HG03159 (cell line): Measurements from ENCODE around the gene MAPK8IP1.
"Not testable (repeated sequence)": the region's sequence is repeated elsewhere in the genome, so short reads cannot be mapped to it uniquely, and the experiment has no call there.

Experiments
- ATAC-seq: cut with Tn5 transposase; IDR thresholded peaks from one replicate; pipeline ENCODE4 v1.9.1; 2021; ENCODE audit warnings: mild to moderate bottlenecking, moderate library complexity; ENCODE audit not compliant: unreplicated experiment

MAPK8IP1 gene

GRCh38 chr11:45885274-45885920, at the start of gene MAPK8IP1:
Gene MAPK8IP1 (plus strand): TSS chr11:45885651. CDS start chr11:45885821, 170 bp downstream.
- ATAC-seq = peak; percentile 70

GRCh38 chr11:45839204-45839603, 46.2 kb upstream of the MAPK8IP1 start:
- ATAC-seq = no peak

DNA sequence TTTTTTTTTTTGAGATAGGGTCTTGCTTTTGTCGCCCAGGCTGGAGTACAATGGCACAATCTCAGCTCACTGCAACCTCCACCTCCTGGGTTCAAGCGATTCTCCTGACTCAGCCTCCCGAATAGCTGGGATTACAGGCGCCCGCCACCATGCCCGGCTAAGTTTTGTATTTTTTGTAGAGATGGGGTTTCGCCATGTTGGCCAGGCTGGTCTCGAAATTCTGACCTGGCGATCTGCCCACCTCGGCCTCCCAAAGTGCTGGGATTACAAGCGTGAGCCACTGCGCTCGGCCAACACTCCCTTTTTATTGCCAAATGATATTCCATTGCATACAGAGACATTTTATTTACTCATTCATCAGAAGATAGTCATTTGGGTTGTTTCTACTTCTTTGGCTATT, 45.2 kb upstream of the MAPK8IP1 start:
- not testable (repeated sequence) for ATAC-seq

GRCh38 chr11:45843158-45843924, 42.1 kb upstream of the MAPK8IP1 start:
- no peak for ATAC-seq

- no peak for ATAC-seq
Measured at GRCh38 chr11:45844822-45845578, 40.5 kb upstream of the MAPK8IP1 start.

DNA sequence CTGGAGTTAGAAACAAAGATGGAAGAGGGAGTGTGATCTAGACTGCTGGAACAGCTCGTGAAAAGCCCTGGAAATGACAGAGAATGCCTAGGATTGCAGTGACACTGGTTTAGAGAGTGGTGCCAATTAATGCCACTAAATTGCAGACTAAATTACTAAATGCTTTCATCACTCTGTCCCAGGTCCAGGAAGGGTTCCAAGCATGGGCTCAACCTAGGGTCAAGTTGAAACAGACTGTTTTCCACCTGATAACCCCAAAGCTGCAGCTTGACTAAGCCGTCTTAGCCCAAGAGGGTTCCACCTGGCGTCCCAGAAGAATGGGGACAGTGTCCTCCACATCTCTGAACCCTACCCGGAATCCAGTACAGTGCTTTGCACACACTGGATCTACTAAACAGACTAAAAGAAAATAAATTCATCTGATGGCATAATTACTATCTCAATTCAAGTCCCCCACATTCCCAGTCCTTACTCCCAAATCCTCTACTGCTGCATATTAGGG, 39.2 kb upstream of the MAPK8IP1 start:
- ATAC-seq = no peak

DNA sequence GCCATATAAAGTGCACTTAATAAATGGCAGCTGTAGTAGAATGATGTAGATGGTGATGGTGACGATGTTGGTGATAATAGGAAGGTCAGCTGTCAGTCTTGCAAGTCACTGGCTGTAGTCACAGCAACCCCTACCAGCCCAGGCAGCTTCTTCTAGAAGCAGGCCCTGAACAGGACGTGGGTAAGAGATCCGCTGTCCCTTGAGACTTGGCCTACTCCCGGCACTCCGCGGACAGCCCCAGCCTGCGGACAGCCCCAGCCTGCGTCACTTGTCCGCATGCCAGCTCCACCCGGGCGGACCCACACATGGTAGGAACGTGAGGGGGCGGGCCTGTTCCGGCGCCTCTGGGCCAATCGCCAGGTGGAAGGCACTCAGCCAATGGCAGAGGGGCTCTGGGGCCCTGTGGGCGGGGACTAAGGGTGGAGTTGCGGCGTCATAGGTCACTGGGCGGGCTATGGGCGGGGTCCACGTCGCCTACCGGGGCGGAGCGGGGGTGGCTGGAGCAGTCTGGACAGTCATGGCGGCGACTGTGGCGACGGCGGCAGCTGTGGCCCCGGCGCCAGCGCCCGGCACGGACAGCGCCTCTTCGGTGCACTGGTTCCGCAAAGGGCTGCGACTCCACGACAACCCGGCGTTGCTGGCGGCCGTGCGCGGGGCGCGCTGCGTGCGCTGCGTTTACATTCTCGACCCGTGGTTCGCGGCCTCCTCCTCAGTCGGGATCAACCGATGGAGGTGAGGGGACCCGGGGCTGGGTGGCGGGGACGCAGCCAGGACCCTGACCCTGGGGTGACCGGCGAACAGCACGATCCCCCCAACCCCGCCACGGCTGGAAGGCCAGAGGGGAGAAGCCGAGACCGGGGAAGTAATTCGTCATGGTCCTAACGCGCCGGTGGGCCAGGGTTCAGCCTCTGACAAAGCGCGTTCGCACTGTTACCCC, 38.2 kb upstream of the MAPK8IP1 start, which contains the start of gene CRY2:
TSS of gene CRY2 (plus strand) at position 502 of the 937 bp plus-strand sequence. CDS start at position 518, 16 bp downstream.
- ATAC-seq = peak; percentile 91

DNA sequence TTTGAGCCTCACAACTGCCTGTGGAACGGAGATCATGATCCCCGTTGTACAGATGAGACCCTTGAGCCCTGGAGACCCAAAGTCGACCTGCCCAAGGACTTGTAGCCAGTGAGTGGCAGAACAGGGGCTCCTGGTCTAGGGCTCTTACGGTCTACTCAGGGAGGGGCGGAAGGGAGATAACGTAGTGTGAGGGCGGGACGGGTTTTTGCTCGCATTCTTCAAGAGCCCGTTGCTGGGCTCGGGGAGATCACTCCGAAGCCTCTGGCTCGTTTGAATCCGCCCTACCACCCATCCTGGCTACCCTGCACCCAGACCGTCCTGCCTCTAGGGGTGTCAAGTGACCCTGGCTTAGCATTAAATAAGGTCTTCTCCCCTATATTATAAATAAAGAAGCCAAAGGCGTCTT, 37.5 kb upstream of the MAPK8IP1 start:
- peak; percentile 14 for ATAC-seq

DNA sequence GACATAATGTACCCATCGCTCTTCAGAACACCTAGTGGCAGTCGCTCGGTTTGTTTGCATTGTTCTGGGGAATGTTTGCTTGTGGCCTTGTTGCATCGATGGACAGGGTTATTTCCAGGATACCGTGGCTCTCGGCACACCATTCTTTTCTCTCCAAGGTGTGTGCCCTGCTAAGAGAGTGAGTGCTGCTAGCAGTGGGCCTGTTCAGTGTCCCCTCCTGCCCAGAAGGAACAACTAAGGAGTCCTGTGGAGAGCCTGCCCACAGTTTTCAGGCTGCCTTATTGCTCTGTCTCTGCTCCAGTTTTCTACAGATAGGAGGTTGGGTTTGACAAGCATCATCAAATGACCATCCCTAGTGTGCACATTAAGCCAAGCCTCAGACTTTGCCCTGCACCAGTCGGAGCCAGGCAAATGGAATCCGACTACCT, 36.8 kb upstream of the MAPK8IP1 start:
- ATAC-seq = no peak

GRCh38 chr11:45850446-45850845, 35.0 kb upstream of the MAPK8IP1 start:
- ATAC-seq = no peak

GRCh38 chr11:45851228-45851627, 34.2 kb upstream of the MAPK8IP1 start:
- no peak for ATAC-seq

DNA sequence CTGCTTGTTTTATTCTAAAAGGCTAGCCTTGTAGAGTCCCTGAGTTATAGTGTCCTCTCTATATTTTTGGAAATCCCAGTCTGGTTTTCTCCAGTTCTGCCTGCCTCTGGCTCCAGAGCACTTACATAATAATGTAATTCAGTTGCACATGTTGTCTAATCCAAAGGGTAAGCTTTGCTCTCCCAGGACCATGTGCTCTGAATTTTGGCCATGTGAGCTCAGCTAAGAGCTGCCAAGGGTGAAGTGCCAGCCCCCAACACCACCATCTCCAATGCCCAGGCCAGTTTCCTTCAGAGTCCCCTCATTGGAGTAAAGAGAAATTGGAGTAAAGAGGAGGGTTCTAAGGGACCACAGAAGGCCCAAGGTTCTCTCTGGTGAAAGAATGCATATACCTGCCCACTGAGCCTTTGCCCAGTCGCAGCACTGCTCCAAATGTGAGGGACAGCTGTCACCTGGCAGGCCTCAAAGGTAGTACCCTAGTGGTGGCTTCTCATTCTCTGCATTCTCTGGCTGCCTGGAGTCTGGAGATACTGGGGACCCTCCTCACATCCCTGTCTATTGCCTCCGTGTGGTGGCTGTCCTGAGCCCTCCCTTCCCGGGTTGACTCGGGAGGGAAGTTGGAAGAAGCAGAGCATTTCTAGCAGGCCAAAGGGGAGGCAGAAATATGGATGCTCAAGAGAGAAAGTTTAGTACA, 33.3 kb upstream of the MAPK8IP1 start:
- ATAC-seq = no peak

- no peak for ATAC-seq
Measured at GRCh38 chr11:45852712-45853101, 32.7 kb upstream of the MAPK8IP1 start.

GRCh38 chr11:45853332-45854219, 31.9 kb upstream of the MAPK8IP1 start:
- ATAC-seq = no peak

- ATAC-seq = no peak
Measured at GRCh38 chr11:45855308-45855707, 30.1 kb upstream of the MAPK8IP1 start.

- ATAC-seq = no peak
Measured at GRCh38 chr11:45856044-45856468, 29.4 kb upstream of the MAPK8IP1 start.

GRCh38 chr11:45857961-45858474, 27.4 kb upstream of the MAPK8IP1 start:
- ATAC-seq = no peak

DNA sequence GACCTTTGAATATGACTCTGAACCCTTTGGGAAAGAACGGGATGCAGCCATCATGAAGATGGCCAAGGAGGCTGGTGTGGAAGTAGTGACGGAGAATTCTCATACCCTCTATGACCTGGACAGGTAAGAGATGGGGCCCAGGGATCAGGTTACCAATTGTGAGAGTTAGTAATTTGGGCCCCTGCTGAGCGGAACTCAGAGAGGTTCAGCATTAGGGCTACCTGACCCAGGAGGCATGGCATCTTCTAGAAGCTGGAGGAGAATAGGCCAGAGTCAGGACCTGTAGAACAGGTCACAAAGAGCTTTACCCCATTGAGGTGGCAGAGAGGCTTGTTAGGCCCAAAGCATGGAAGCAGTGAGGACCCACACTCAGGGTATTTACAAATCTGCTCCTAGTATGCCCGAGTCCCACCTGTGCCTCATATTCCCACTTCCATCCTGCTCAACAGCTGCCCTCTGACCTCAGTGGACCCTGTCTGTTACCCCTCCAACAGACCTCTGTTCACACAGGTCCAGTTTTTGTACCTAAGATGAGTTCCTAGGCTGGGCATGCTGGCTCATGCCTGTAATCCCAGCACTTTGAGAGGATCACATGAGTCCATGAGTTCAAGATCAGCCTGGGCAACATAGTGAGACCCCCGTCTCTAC, 26.6 kb upstream of the MAPK8IP1 start:
- no peak for ATAC-seq
